Mesothelial cell of epicardium (in vitro differentiated cells): Measurements from ENCODE around the gene CUL7. TPM values are rescaled to one million over a fixed set of nuclear protein-coding genes. Genes with fewer than 3 reads are reported as not detected.
A peak's percentile ranks its signal among the peaks of the same experiment; 100 is the strongest.
"Not testable (repeated sequence)": the region's sequence is repeated elsewhere in the genome, so short reads cannot be mapped to it uniquely, and the experiment has no call there.

Experiments used
- DNase-seq, 2 experiments: peaks; one replicate each; pipeline ENCODE4 v3.0.0; 2021; ENCODE audit warnings: low spot score in 2 of 2; ENCODE audit not compliant: unreplicated experiment in 2 of 2
- H3K27ac Mint-ChIP-seq: 2 replicates; pipeline ENCODE4 v1.8.0; 2021; ENCODE audit warnings: mixed read lengths
- H3K27me3 Mint-ChIP-seq: 2 replicates; pipeline ENCODE4 v1.8.0; 2021; ENCODE audit warnings: low read depth, mixed read lengths
- H3K36me3 Mint-ChIP-seq: 2 replicates; pipeline ENCODE4 v1.8.0; 2021; ENCODE audit warnings: mixed read lengths
- H3K4me1 Mint-ChIP-seq: 2 replicates; pipeline ENCODE4 v1.8.0; 2021; ENCODE audit warnings: mixed read lengths
- H3K4me3 Mint-ChIP-seq: 2 replicates; pipeline ENCODE4 v1.8.0; 2021; ENCODE audit warnings: mild to moderate bottlenecking, moderate library complexity, mixed read lengths
- H3K9me3 Mint-ChIP-seq: 2 replicates; pipeline ENCODE4 v1.8.0; 2021; ENCODE audit warnings: mixed read lengths
- CTCF ChIP-seq: fragments of 200-600 bp; sonication (generic); IDR thresholded peaks from one replicate; pipeline ENCODE4 v1.5.0; 2021; ENCODE audit warnings: antibody characterized with exemption; ENCODE audit not compliant: unreplicated experiment
- total RNA-seq: library from RNA; stranded (reverse); gene quantifications from 3 replicates; pipeline ENCODE4 v1.2.1, GENCODE V29; 2021

Gene CUL7
- total RNA-seq, 1 donor from 2014 or later: 90.9 TPM

- Mint-ChIP-seq H3K36me3 (peaks cover 21% of the 10 kb centered on the region), H3K27me3 (no peaks in the 10 kb centered on the region), H3K4me3 (no peak overlapping the region), H3K4me1 (no peaks in the 10 kb centered on the region), H3K27ac (no peak overlapping the region), H3K9me3 (no peaks in the 10 kb centered on the region)
- no peak for TF ChIP-seq CTCF
- DNase-seq: no peak
These were observed 47.4 kb downstream of the CUL7 start for GRCh38 chr6:43006251-43006650.

GRCh38 chr6:43005844-43006243, 47.8 kb downstream of the CUL7 start:
- TF ChIP-seq CTCF: no peak
- Mint-ChIP-seq H3K27me3 (no peaks in the 10 kb centered on the region), H3K27ac (no peak overlapping the region), H3K36me3 (peaks cover 21% of the 10 kb centered on the region), H3K4me3 (no peak overlapping the region), H3K4me1 (no peaks in the 10 kb centered on the region), H3K9me3 (no peaks in the 10 kb centered on the region)
- no peak for DNase-seq

GRCh38 chr6:43001843-43002242, 51.8 kb downstream of the CUL7 start:
- TF ChIP-seq CTCF: no peak
- DNase-seq: no peak
- no peaks in the 10 kb centered on the region for H3K4me1 Mint-ChIP-seq
- H3K9me3 Mint-ChIP-seq: no peaks in the 10 kb centered on the region
- no peak overlapping the region for H3K4me3 Mint-ChIP-seq
- no peaks in the 10 kb centered on the region for H3K27me3 Mint-ChIP-seq
- peaks cover 10% of the 10 kb centered on the region for H3K36me3 Mint-ChIP-seq
- H3K27ac Mint-ChIP-seq: no peak overlapping the region

GRCh38 chr6:42998205-42998604, 55.4 kb downstream of the CUL7 start:
- H3K4me1 Mint-ChIP-seq, H3K36me3 Mint-ChIP-seq, H3K9me3 Mint-ChIP-seq, H3K4me3 Mint-ChIP-seq, DNase-seq, H3K27me3 Mint-ChIP-seq, H3K27ac Mint-ChIP-seq: not testable (repeated sequence)

- TF ChIP-seq CTCF: no peak
- H3K27ac Mint-ChIP-seq: peak overlapping the region; percentile 40
- no peaks in the 10 kb centered on the region for H3K9me3 Mint-ChIP-seq
- peaks cover 7% of the 10 kb centered on the region for H3K36me3 Mint-ChIP-seq
- H3K27me3 Mint-ChIP-seq: no peaks in the 10 kb centered on the region
- no peak overlapping the region for H3K4me3 Mint-ChIP-seq
- no peaks in the 10 kb centered on the region for H3K4me1 Mint-ChIP-seq
- DNase-seq: no peak
These were observed 57.1 kb downstream of the CUL7 start for GRCh38 chr6:42996513-42996912.

- no peak for TF ChIP-seq CTCF
- Mint-ChIP-seq H3K36me3 (peaks cover 20% of the 10 kb centered on the region), H3K4me1 (no peaks in the 10 kb centered on the region), H3K9me3 (no peaks in the 10 kb centered on the region), H3K4me3 (no peak overlapping the region), H3K27ac (no peak overlapping the region), H3K27me3 (no peaks in the 10 kb centered on the region)
- DNase-seq: no peak
These were observed 60.2 kb downstream of the CUL7 start for GRCh38 chr6:42993445-42993844.
